PC-3 (cell line): ENCODE data around the gene L3MBTL1. TPM values are rescaled to one million over a fixed set of nuclear protein-coding genes. Genes with fewer than 3 reads are reported as not detected.

ENCODE experiments used
- ATAC-seq: fragments of 200-7000 bp; cut with Tn5 transposase; 2 replicates; pipeline ENCODE4 v1.9.1; 2020; ENCODE audit warnings: mild to moderate bottlenecking, moderate library complexity
- BruUV-seq: library from RNA; stranded (reverse); fragments of 400-500 nt; replicated peaks from 2 replicates; lab custom pipeline; 2021; lab: Mats Ljungman, UMichigan
- CTCF ChIA-PET: fragments of 300-600 bp; sonication (Branson Sonifier 250); formaldehyde crosslinking; loops from one replicate; lab custom pipeline; 2022; ENCODE audit warnings: antibody characterized with exemption; lab: Charles Lee
- POLR2A ChIA-PET: fragments of 300-600 bp; sonication (Branson Sonifier 250); formaldehyde crosslinking; loops from one replicate; lab custom pipeline; 2022; ENCODE audit warnings: antibody characterized with exemption; ENCODE audit not compliant: unreplicated experiment; lab: Charles Lee
- DNase-seq: peaks from one replicate; pipeline ENCODE4 v3.0.0-alpha.2; 2015
- H2AFZ ChIP-seq: fragments of 300-600 bp; sonication (generic); 2 replicates; pipeline ENCODE4 v1.6.0; 2016; ENCODE audit warnings: antibody characterized with exemption, low read length
- H3F3A ChIP-seq: fragments of 300-600 bp; sonication (generic); one replicate; pipeline ENCODE4 v1.6.0; 2017; ENCODE audit warnings: antibody characterized with exemption, low read length, control low read depth, mild to moderate bottlenecking; ENCODE audit not compliant: unreplicated experiment
- H3K27ac ChIP-seq: fragments of 300-600 bp; sonication (generic); 2 replicates; pipeline ENCODE4 v1.5.1; 2016; ENCODE audit warnings: mild to moderate bottlenecking, low read length
- H3K27me3 ChIP-seq: fragments of 300-600 bp; sonication (generic); 2 replicates; pipeline ENCODE4 v1.6.1; 2016; ENCODE audit warnings: low read length, mixed read lengths
- H3K36me3 ChIP-seq: fragments of 300-600 bp; sonication (generic); 2 replicates; pipeline ENCODE4 v1.6.1; 2016; ENCODE audit warnings: low read depth, mixed run types, low read length, mixed read lengths
- H3K4me1 ChIP-seq: fragments of 300-600 bp; sonication (generic); 2 replicates; pipeline ENCODE4 v1.5.1; 2016; ENCODE audit warnings: low read length; ENCODE audit not compliant: insufficient read depth
- H3K4me2 ChIP-seq: fragments of 300-600 bp; sonication (generic); 2 replicates; pipeline ENCODE4 v1.6.0; 2016; ENCODE audit warnings: low read length
- H3K4me3 ChIP-seq: fragments of 300-600 bp; sonication (generic); 2 replicates; pipeline ENCODE4 v1.5.1; 2016; ENCODE audit warnings: mild to moderate bottlenecking, low read length, mixed read lengths
- H3K79me2 ChIP-seq: fragments of 300-600 bp; sonication (generic); 2 replicates; pipeline ENCODE4 v1.6.1; 2017; ENCODE audit warnings: low read length, mixed read lengths
- H3K9ac ChIP-seq: fragments of 300-600 bp; sonication (generic); 2 replicates; pipeline ENCODE4 v1.6.0; 2016; ENCODE audit warnings: mild to moderate bottlenecking, low read length
- H3K9me2 ChIP-seq: fragments of 300-600 bp; sonication (generic); replicated peaks from 2 replicates; pipeline ENCODE4 v1.6.1; 2016; ENCODE audit warnings: mixed run types, low read length, mixed read lengths
- H3K9me3 ChIP-seq: fragments of 300-600 bp; sonication (generic); 2 replicates; pipeline ENCODE4 v1.6.1; 2016; ENCODE audit warnings: low read length, mixed read lengths
- H4K20me1 ChIP-seq: fragments of 300-600 bp; sonication (generic); 2 replicates; pipeline ENCODE4 v1.6.1; 2016; ENCODE audit warnings: low read length, mixed read lengths
- CTCF ChIP-seq: fragments of 300-600 bp; sonication (generic); conservative IDR thresholded peaks from 2 replicates; pipeline ENCODE4 v1.5.1; 2017; ENCODE audit warnings: antibody characterized with exemption, low read depth, mild to moderate bottlenecking, low read length
- EZH2 ChIP-seq: fragments of 300-600 bp; sonication (generic); IDR thresholded peaks from one replicate; pipeline ENCODE4 v1.6.1; 2017; ENCODE audit warnings: antibody characterized with exemption, mild to moderate bottlenecking, low read length; ENCODE audit not compliant: unreplicated experiment
- EZH2phosphoT487 ChIP-seq: fragments of 300-600 bp; sonication (generic); IDR thresholded peaks from 2 replicates; pipeline ENCODE4 v1.6.1; 2018; ENCODE audit warnings: mild to moderate bottlenecking, antibody characterized with exemption, low read length, borderline replicate concordance
- intact Hi-C: fragments of 100-400 bp; cut with micrococcal nuclease; formaldehyde crosslinking; loops from 2 replicates; pipeline ENCODE4 v1.9.0; 2023
- total RNA-seq: library from RNA; depleted of rRNA; stranded (reverse); fragments of >200 nt; gene quantifications from 2 replicates; pipeline ENCODE4 v1.2.3, GENCODE V29; 2014

L3MBTL1 gene
- total RNA-seq, 1 experiment from 2014 or later: 9.9 TPM

GRCh38 chr20:43460830-43461200, 46.7 kb upstream of the L3MBTL1 start:
- Histone ChIP-seq H2AFZ (no peak overlapping the region), H3K9me2 (no peaks in the 10 kb centered on the region), H3K9me3 (no peaks in the 10 kb centered on the region), H3K79me2 (peaks cover 60% of the 10 kb centered on the region), H3K9ac (no peak overlapping the region), H4K20me1 (peaks cover 59% of the 10 kb centered on the region), H3K4me3 (no peak overlapping the region), H3K27ac (no peak overlapping the region), H3K36me3 (peaks cover 64% of the 10 kb centered on the region), H3K4me1 (peaks cover 9% of the 10 kb centered on the region), H3K4me2 (no peak overlapping the region), H3F3A (peaks cover 13% of the 10 kb centered on the region), H3K27me3 (no peaks in the 10 kb centered on the region)
- intact Hi-C loops: no loop called here
- TF ChIP-seq EZH2 (no peak), EZH2phosphoT487 (no peak), CTCF (no peak)
- DNase-seq (no peak), ATAC-seq (no peak)
- POLR2A ChIA-PET: no interaction called here
- no TSS peak for BruUV-seq
- CTCF ChIA-PET: no interaction called here

GRCh38 chr20:43461894-43462659, 45.4 kb upstream of the L3MBTL1 start:
- no TSS peak for BruUV-seq
- Histone ChIP-seq H3K9me3 (no peaks in the 10 kb centered on the region), H4K20me1 (peaks cover 59% of the 10 kb centered on the region), H3K4me3 (no peak overlapping the region), H3K9ac (no peak overlapping the region), H3F3A (peaks cover 13% of the 10 kb centered on the region), H3K4me2 (0 out of 2 replicates have a peak overlapping the region, but pooled peaks have one; percentile 2), H3K9me2 (no peaks in the 10 kb centered on the region), H2AFZ (no peak overlapping the region), H3K27ac (no peak overlapping the region), H3K36me3 (peaks cover 64% of the 10 kb centered on the region), H3K27me3 (no peaks in the 10 kb centered on the region), H3K4me1 (peaks cover 9% of the 10 kb centered on the region), H3K79me2 (peaks cover 60% of the 10 kb centered on the region)
- DNase-seq (no peak), ATAC-seq (no peak)
- intact Hi-C loops: no loop called here
- CTCF ChIA-PET: no interaction called here
- POLR2A ChIA-PET: interaction anchor here (0.7 kb wide), 1 partner anchor 384 kb away, joined by 19 read pairs; no protein-coding TSS in a partner anchor
- TF ChIP-seq EZH2phosphoT487: no peak
- no peak for TF ChIP-seq CTCF
- no peak for TF ChIP-seq EZH2
